Amniotic stem cell (primary cell): Measurements from ENCODE around the gene TDP1.
A peak's percentile ranks its signal among the peaks of the same experiment; 100 is the strongest.

Experiments used
- DNase-seq: peaks from one replicate; lab custom pipeline; 2025; lab: John Stamatoyannopoulos, UW

TDP1 gene

DNA sequence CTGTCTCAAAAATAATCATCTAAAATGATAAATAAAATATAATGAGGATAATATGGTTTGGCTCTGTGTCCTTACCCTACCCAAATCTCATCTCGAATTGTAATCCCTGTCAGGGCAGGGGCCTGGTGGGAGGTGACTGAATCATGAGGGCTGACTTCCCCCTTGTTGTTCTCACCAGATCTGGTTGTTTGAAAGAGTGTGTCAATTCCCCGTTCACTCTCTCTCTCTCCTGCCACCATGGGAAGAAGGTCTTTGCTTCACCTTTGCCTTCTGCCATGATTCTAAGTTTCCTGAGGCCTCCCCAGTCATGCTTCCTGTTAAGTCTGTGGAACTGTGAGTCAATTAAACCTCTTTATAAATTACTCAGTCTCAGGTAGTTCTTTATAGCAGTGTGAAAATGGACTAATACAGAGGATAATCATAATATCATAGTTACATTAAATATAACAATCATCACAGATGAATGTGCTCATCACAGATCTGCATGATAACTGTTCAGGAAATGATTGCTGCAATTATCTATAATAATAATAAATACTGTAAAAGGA lies 13.8 kb upstream of the TDP1 start:
- DNase-seq, result no peak

DNA sequence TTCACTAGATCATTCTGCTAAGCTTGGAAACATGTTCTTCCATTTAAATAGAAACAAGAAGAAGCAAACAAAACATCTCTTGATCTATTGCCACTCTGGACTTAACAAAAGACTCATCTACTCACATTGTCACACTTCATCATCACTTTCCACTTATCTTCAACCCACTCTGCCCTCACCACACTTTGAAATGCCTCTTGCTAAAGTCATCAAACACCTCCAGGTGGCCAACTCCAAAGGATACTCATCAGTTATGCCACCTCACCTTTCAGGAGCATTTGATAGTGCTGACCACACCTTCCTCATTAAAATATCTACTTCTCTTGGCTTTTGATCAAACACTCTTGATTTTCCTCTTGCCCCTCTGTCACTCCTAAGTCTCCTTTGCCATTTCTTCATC lies 8.4 kb upstream of the TDP1 start:
- DNase-seq, result no peak

DNA sequence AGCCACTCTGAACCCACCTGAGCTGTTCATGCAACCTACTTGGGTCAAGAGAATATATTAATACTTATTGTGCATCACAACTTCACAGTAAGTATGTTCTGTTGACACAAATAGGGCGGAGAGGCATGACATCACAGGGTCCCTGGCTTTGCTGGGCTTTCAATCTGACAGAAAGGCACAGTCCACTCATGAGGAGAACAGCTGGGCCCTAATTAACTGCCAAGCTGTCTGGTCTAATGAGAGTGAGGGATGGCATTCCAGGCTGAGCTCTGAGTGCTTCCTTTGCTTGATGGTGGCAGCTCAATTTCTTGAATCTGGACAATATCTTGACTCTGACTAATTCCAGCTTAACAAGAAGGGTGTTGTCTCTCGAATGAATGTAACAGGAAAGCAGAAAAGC lies 3.2 kb upstream of the TDP1 start:
- no peak for DNase-seq

DNA sequence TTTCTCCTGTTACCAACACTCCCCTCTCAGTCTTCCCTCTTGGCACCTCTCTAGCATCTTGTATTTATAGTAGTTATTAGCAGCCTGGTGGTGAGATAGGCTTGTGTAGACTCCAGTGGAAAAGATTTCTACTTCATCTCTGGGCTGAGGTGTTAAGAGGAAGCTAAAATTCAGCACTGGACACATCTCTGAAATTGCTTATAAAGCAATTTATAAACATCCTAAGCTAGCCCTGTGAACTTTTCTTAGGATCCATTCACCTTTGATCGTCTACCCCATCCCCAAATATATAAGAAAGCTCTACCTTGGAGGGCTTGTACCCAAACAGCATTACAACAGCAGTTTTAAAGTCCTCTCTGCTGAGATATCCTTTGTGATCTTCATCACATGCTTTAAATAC lies 2.1 kb upstream of the TDP1 start:
- DNase-seq, result no peak

DNA sequence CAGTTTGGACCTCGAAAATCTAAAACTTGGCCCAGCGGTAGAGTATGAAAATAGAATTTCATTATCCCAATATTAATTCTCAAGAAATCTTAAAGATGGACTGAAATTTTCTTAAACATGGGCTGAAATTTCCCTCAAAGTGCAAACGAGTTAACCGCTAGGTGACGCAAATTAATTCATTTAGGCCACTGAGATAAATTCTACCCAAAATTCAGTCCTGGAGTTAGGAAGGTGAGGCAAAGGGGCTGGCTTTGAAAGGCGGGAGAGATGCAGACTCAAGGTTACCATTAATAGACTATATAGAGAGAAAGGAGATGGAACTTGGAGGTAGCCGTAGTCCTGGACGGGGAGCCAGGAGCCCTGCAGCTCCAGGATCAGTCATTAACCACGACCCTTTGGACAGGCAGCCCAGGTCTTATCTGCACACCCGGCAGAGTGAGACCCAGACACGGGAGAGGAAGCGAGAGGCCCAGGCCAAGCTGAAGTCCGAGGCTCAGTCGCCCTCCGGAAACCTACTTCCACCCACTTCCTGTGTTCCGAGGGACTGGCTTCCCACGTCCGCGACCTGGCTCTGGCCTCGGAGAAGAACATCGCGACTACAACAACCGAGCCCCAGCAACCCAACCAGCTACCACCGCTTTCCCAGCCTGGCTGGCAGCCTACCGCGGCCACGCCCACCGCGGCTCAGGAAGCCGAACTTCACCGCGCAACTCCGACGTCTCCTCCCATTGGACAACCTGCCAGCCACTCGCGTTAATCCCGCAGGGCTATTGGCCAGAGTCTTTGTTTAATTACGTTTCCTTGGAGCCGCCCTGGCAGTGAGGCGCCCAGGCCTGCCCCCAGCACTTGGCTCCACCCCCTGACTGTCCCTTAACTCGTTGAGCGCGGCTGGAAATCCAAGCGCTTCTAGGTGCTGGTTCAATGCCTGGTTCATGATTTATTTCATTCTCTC lies 1.4 kb upstream of the TDP1 start, which contains the start of gene EFCAB11:
Gene EFCAB11 (minus strand): TSS at position 661 of the 952 bp plus-strand sequence. CDS start 70 bp downstream, at position 591.
- DNase-seq, result peak; percentile 99

DNA sequence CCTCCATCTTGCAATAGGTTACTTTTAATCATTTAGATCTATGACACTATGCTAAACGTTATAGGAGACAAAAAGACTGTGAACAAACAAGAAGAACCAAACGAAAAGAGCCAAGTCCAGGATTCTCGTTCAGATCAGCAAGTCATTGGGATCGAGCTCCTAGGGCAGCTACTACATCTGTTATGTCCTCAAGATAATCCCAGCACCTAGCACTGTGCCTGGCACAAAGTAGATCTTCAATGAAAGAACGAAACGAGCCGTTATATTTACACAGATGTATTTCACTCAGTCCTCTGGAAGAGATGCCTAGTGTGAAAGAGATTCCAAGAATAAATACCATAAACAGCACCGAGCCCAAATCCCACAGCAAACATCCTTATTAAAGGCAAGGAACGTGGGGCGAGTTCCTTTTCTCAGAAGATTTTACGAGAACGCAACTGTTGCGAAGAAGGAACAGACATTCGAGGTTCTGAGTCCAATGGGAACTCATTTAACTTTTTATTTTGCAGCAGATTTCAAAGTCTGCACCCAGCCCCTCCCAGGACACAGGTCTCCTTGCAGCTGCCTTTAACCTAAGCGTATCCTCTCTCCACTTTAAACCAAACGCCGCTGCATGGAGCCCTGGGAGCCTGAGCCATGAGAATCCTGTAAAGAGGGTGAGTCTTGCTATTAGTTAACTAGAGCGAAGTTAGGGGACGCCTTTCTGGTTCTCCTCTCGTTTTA lies 544 bp upstream of the TDP1 start:
- DNase-seq, result no peak

DNA sequence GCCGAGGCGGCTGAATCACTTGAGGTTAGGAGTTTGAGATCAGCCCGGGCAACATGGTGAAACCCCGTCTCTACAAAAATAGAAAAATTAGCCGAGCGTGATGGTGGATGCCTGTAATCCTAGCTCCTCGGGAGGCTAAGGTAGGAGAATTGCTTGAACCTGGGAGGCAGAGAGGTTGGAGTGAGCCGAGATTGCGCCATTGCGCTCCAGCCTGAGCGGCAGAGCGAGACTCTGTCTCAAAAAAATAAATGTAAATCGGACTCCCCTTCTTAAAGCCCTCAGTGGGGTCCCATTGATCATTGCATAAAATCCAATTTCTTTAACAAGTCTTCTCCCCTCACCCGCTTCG lies 908 bp downstream of the TDP1 start:
- no peak for DNase-seq

DNA sequence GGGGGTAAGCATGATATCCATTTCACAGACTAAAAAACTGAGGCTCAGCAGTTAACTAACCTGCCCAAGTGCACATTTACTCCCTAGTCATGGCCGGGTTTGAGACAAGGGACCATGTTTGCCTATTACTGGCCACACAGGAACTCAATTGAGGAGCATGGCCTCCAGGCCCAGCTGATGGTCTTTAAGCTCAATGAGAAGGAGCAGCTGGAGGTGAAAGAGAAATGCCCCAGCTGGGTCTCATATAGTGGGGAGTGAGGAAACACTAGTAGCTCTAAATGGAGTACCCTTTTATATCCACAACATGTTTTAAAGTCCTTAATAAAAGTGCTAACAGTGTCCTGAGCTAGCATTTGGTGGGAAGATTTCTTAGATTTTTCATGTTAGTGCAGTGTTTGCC lies 1.6 kb downstream of the TDP1 start:
- DNase-seq, result no peak

DNA sequence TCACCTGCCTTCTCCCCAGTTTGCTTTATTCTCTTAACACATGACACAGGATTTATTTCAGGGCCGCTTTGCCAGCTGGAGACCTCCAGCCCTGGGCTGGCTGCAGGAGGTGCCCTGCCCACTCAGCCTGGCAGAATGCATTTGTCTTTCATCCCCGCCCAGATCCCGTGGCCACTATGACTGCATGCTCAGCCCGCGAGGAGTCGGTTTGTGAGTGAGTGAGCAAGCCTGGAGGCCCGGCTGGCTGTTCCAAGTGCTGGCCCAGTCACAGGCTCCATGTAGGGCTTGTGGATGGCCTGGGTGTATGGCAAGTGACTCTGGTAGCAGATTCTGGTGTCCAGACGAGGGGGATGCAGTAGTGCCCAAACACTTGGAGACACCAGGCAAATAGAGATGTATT lies 2.1 kb downstream of the TDP1 start:
- DNase-seq, result no peak

DNA sequence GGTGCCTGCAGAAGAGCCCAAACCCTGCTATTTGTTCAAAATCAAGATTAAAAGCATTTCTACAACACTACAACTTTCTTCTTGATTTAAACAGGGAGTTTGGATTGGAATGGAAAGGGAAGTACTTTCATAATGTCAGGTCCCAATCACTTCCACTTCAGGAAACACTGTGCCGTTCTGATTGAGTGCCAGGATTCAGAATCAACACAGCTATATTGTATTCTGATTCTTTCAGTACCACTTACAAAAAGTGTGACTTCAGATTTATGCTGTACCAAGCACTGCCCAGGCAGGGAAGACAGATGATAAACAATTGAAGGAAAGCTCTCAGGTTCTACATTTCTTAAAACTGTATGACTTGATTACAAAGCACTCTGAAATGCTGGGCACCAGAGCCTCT lies 3.2 kb downstream of the TDP1 start:
- DNase-seq, result no peak

DNA sequence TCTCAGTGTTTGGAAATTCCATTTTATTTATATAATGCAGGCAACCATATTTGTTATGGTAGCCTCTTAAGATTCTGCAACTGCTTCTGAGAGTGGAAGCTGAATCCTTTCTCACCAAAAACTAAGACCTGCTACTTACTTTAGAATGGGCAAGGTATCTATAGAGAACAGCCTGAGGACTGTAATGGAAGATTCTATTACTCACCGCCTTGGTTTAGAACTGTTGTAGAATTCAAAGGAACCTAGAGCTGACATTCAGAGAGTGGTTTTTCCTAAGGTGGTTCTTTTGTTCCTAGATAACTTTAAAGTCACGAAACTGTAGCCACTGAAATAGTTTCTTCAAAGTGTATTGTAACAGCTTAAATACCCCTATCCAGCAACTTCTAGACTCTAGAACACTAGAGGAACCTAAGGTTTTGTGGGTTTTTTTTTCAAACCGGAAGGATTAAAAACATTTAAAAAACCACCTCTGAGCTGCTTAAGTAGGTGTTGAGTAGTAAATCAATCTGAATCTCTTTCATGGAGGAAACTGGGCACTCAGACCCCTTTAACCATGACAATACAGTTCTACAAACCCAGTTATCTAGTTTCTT lies 4.2 kb downstream of the TDP1 start:
- no peak for DNase-seq

DNA sequence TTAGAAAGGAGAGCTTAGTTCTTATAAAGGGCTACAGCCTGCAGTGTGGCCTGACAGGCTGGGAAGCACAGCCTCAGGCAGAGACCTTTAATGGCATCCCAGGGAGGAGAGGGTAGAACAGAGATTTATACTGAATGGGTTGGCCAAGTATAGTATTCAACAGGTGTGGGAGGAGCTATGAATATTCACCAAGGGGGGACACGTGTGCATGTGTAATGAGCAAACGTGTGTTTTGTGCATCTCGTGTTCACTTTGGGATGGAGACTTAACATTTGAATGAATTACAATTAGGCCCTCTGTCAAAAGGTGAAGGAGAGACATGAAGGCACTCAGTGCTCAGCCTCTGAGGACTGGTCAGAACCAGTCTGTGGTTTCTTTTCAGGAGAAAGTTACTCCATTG lies 5.2 kb downstream of the TDP1 start:
- DNase-seq, result no peak

DNA sequence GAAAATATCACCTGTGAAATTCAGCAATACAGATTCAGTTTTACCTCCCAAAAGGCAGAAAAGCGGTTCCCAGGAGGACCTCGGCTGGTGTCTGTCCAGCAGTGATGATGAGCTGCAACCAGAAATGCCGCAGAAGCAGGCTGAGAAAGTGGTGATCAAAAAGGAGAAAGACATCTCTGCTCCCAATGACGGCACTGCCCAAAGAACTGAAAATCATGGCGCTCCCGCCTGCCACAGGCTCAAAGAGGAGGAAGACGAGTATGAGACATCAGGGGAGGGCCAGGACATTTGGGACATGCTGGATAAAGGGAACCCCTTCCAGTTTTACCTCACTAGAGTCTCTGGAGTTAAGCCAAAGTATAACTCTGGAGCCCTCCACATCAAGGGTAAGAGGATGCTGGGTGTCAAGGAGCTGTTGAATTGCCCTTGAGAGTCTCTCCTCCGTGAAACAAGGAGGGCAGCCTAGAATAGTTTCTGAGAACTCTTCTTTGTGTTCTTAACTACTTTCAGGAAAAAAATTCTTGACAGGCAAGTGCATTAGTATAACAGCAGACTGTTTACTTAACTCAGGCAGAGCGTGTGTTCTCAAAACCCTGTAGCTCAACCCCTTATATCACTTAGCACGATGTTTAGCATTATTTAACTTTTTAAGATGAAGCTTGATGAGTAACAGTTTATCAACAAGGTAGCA lies 7.7 kb downstream of the TDP1 start:
- DNase-seq, result no peak

DNA sequence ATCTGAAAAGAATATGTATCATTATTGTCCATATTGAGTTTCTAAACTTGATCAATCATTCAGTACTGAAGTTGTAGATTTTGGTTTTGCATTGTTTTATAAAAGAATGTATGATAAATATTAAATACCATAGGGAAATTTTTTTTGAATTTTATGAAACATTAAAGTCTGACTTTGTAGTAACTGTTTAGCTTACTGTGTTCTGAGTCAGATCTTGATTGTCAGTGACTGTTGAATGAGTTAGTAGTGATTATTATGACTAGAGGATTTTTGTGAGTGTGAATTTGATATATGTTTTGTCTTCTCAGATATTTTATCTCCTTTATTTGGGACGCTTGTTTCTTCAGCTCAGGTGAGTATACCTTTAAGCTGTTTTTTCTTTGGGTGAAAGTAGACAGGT lies 10.1 kb downstream of the TDP1 start:
- no peak for DNase-seq

DNA sequence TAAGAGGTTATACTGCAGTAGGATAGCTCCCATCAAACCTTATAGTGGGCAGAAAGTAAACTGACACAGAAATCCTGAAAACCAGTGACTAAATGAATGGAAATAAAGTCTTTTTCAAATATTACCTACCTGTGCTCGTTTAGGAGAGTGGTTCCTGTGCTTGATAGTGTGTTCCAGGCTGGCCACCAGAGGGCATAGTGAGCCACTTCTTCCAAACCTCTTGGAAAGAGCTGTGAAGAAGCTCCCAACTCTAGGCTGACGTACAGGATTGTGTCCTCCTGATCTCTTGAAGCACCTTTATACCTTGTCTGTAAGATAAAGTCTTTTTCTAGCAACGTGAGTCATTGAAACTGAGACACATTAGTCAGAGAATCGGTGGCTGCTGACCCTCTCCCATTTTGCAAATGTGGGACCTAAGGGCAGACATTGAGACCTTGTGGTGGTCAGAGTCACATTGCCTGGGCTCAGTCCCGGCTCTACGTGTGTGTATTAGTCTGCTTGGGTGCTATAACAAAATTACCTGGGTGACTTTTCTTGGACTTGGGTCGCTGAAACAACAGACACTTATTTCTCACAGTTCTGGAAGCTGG lies 17.6 kb downstream of the TDP1 start:
- DNase-seq, result peak; percentile 3

DNA sequence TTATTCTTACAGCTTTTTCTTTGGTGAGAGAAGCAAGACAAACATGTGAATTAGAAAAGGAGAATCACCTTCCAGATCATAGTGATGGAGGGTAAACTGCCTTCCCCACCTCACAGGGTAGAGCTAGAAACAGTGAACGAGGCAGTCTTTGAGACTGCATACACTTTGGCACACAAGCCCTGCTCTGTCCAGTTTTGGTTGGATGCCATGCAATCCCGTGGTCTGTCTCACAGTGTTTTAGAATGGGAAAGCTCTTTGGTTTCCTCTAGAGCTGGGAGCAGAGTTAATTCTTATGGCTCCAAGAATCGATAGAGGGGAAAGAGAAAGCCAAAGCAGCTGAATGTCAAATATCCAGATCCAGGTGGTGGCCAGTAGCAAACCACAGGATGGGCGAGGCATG lies 21.9 kb downstream of the TDP1 start:
- DNase-seq, result no peak

DNA sequence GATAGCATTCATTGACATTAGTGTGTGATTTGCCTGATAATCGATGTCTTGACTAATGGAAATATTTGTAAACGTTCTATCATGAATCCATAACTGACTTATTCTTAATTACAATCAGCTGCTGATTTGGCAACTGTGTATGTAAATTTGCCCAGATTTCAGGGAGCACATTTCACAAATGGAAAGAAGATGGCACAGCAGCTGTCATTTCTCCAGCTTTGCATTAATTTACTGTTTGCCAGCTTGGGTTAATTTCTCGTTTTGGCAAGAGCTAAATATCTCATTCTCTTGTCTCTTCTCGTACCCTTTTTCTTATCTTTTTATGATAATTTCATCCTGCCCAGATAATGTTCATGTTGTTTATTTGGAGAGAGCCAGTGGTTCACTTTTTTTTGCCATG lies 22.9 kb downstream of the TDP1 start:
- DNase-seq, result no peak

DNA sequence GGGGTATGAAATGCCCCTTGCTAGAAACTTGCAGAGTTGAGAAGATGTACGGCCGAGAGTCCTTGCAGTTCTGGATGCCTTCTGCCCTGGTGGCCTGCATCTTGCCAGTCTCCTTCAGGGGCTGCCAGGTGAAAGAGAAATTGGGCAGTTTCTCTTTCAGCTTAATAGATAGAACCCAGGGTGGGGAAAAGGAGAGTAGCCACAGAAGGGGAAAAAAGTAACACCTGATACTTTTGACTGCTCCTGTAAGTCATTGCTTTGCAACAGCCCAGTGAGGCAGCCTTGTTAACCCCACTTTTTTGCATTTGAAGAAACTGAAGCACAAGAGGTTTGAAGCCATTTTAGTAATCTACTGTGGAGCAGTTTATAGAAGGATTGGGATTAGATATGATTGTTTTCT lies 27.6 kb downstream of the TDP1 start:
- DNase-seq, result no peak

DNA sequence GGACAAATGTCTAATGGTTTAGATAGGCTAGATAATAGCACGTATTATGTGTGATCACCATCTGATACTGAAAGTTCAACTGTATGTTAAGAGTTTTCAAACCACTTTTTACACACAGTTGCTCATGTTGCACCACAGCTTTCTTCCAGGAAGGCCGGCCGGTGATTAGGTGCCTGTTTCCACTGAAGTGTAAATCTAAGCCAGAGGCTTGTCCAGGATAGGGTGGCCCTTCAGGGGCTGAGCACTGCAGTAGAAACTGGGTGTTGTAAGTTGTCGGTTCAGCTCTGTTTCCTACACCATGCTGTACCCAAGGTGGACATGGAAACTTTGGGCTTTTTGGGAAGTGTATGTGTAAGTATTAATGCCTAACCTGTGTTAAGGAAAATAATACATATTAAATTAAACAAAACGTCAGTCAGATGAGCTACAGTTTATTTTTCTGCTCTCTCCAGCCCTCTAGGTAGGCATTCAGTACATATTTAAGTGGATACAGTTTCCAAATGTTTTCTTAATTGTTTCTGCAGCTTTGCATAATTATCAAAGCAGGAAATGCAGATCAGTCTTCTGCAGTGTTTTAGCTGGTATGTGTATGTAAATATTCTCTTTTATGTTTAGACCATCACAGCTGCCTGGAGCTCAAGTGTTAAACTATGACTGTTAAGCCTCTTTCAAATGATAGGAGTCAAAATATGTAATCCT lies 30.9 kb downstream of the TDP1 start:
- DNase-seq, result no peak

DNA sequence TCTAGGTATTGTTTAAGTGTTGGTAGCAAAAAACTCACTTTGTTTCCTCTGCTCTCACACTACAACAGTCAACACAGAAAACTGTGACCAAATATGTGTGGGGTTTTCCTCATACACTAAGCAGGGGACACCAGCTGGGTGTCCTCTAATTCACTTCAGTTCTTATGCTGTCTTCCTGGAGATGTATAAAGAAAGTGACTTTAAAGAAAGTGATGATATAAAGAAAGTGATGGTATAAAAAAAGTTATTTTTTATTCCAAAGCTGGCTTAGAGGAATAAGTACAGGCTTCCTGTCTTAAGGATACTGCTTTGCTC lies 31.4 kb downstream of the TDP1 start:
- DNase-seq, result no peak

DNA sequence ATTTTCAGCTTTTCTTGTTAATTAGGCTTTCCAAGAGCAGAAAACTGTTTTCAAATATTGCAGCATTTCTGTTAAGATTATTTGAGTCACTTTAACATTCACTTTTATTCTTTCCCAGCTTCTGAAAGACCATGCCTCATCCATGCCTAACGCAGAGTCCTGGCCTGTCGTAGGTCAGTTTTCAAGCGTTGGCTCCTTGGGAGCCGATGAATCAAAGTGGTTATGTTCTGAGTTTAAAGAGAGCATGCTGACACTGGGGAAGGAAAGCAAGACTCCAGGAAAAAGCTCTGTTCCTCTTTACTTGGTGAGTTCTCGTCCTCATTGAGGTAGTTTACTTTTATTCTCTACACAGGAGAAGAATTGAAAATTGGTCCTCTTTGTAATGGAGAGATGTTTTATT lies 33.1 kb downstream of the TDP1 start:
- DNase-seq, result no peak
